ENCODE results near the gene SHROOM3. TPM values are rescaled to one million over a fixed set of nuclear protein-coding genes. Genes with fewer than 3 reads are reported as not detected.

Gene SHROOM3
- total and polyA plus RNA-seq, 2 donors (not counting 1 experiment from before 2014, with no cell fraction given): 0.91 to 1.5 TPM

DNA sequence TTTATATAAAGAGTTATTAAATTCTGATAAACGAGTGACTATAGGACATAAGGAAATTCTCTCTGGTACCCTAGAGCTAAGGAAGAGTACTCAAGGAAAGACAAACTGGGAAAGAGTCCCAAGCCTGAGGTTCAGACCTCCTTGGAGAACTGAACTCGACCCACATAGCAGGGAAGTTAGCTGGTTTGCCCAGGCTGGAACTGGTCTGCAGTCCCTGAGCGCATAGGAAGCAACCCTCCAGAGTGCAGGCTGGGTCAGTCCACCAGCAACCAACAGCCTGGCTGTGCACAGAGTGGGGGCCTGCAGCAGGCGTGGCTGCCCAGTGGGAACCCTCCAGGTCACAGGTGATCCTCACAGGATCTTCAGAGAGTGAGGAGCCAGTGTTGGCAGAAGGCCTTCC lies 348.8 kb downstream of the SHROOM3 start:
- Mint-ChIP-seq H3K9me3 (ENCODE audit: insufficient read depth) (no peaks in the 10 kb centered on the region), H3K4me3 (no peak overlapping the region), H3K4me1 (no peaks in the 10 kb centered on the region), H3K27me3 (peaks cover 13% of the 10 kb centered on the region), H3K27ac (no peak overlapping the region)
- no peak overlapping the region for H3K27ac ChIP-seq (ENCODE audit: low read length in 2 of 2)
- POLR2A ChIA-PET: no interaction called here
- CTCF ChIA-PET: no interaction called here
- no peak overlapping the region for H3K9ac ChIP-seq (ENCODE audit: low read length)
- H2AFZ ChIP-seq (ENCODE audit: insufficient read depth, low read depth, low read length, poor library complexity, severe bottlenecking): no peak overlapping the region
- peaks cover 0 to 3% (median 0%) of the 10 kb centered on the region in 3 donors for H3K9me3 ChIP-seq (ENCODE audit: control extremely low read depth in 1 of 3, control insufficient read depth in 2 of 3, insufficient read depth in 1 of 3, low read length in 2 of 3)
- no peak for ATAC-seq (ENCODE audit: low read depth)
- intact Hi-C loops (cut with micrococcal nuclease): no loop called here
- H3K79me2 ChIP-seq (ENCODE audit: control insufficient read depth, insufficient read depth, low read length): no peaks in the 10 kb centered on the region
- peaks cover 0 to 2% (median 0%) of the 10 kb centered on the region in 4 experiments for H3K27me3 ChIP-seq (replicated peaks in 1 of 4; ENCODE audit: control extremely low read depth in 1 of 4, control insufficient read depth in 3 of 4, insufficient read depth in 4 of 4, low read length in 3 of 4)
- H3K4me1 ChIP-seq (ENCODE audit: control insufficient read depth in 2 of 2, insufficient read depth in 2 of 2, low read length in 2 of 2): no peaks in the 10 kb centered on the region
- TF ChIP-seq, protein P1, sequence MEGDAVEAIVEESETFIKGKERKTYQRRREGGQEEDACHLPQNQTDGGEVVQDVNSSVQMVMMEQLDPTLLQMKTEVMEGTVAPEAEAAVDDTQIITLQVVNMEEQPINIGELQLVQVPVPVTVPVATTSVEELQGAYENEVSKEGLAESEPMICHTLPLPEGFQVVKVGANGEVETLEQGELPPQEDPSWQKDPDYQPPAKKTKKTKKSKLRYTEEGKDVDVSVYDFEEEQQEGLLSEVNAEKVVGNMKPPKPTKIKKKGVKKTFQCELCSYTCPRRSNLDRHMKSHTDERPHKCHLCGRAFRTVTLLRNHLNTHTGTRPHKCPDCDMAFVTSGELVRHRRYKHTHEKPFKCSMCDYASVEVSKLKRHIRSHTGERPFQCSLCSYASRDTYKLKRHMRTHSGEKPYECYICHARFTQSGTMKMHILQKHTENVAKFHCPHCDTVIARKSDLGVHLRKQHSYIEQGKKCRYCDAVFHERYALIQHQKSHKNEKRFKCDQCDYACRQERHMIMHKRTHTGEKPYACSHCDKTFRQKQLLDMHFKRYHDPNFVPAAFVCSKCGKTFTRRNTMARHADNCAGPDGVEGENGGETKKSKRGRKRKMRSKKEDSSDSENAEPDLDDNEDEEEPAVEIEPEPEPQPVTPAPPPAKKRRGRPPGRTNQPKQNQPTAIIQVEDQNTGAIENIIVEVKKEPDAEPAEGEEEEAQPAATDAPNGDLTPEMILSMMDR (IDR thresholded peaks at IDR 0.05): no peak
- TF ChIP-seq EZH2 (IDR thresholded peaks at IDR 0.05; ENCODE audit: borderline replicate concordance, insufficient read depth, low read depth, low read length, poor library complexity, severe bottlenecking): no peak
- no peak overlapping the region for H3K4me3 ChIP-seq (ENCODE audit: control extremely low read depth in 1 of 5, extremely low read depth in 1 of 5, insufficient read depth in 1 of 5, low read depth in 2 of 5, low read length in 4 of 5)
- DNase-seq: no peak
- H3K4me2 ChIP-seq (replicated peaks; ENCODE audit: low read depth, low read length, poor library complexity, severe bottlenecking): no peak overlapping the region
- H4K20me1 ChIP-seq (ENCODE audit: control insufficient read depth, insufficient read depth, low read length, poor library complexity, severe bottlenecking): no peaks in the 10 kb centered on the region
- H3K36me3 ChIP-seq (replicated peaks in 1 of 2; ENCODE audit: control extremely low read depth in 1 of 2, control insufficient read depth in 1 of 2, extremely low read depth in 1 of 2, insufficient read depth in 2 of 2, low read length in 1 of 2): no peaks in the 10 kb centered on the region
- WGBS (ENCODE audit: insufficient coverage): 90% methylated on average over 4 of the region's 4 CpGs

DNA sequence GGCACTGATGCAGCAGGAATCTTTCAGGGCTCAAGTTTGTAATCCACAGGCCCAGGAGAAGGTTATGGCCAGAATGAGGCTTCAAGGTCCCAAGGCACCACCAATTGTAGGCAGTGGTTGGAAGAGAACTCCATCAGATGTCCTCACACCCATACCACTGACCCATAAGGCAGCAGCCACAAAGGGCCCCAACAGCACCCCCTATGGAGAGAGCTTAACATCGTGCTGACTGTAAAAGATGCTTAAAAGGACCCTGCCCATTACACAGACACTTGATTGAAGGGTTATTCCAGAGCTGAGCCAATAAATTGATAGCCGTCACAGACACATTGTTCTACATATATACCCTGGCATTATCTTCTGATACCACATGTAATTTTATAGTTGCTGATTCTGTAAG lies 349.2 kb downstream of the SHROOM3 start:
- peaks cover 0 to 3% (median 0%) of the 10 kb centered on the region in 3 donors for H3K9me3 ChIP-seq (ENCODE audit: control extremely low read depth in 1 of 3, control insufficient read depth in 2 of 3, insufficient read depth in 1 of 3, low read length in 2 of 3)
- no peak overlapping the region for H3K4me2 ChIP-seq (replicated peaks; ENCODE audit: low read depth, low read length, poor library complexity, severe bottlenecking)
- Mint-ChIP-seq H3K9me3 (ENCODE audit: insufficient read depth) (no peaks in the 10 kb centered on the region), H3K4me3 (no peak overlapping the region), H3K27ac (no peak overlapping the region), H3K4me1 (no peaks in the 10 kb centered on the region), H3K27me3 (peaks cover 10% of the 10 kb centered on the region)
- intact Hi-C loops (cut with micrococcal nuclease): no loop called here
- H3K36me3 ChIP-seq (replicated peaks in 1 of 2; ENCODE audit: control extremely low read depth in 1 of 2, control insufficient read depth in 1 of 2, extremely low read depth in 1 of 2, insufficient read depth in 2 of 2, low read length in 1 of 2): no peaks in the 10 kb centered on the region
- H4K20me1 ChIP-seq (ENCODE audit: control insufficient read depth, insufficient read depth, low read length, poor library complexity, severe bottlenecking): no peaks in the 10 kb centered on the region
- no CpG with 5 or more reads among the region's 2 CpGs for WGBS (ENCODE audit: insufficient coverage)
- no peak for DNase-seq
- POLR2A ChIA-PET: no interaction called here
- no peaks in the 10 kb centered on the region for H3K79me2 ChIP-seq (ENCODE audit: control insufficient read depth, insufficient read depth, low read length)
- ATAC-seq (ENCODE audit: low read depth): no peak
- H3K27ac ChIP-seq (ENCODE audit: low read length in 2 of 2): no peak overlapping the region
- H3K27me3 ChIP-seq (replicated peaks in 1 of 4; ENCODE audit: control extremely low read depth in 1 of 4, control insufficient read depth in 3 of 4, insufficient read depth in 4 of 4, low read length in 3 of 4): peaks cover 0 to 2% (median 0%) of the 10 kb centered on the region in 4 experiments
- no peak for TF ChIP-seq EZH2 (IDR thresholded peaks at IDR 0.05; ENCODE audit: borderline replicate concordance, insufficient read depth, low read depth, low read length, poor library complexity, severe bottlenecking)
- no peak overlapping the region for H3K4me3 ChIP-seq (ENCODE audit: control extremely low read depth in 1 of 5, extremely low read depth in 1 of 5, insufficient read depth in 1 of 5, low read depth in 2 of 5, low read length in 4 of 5)
- no peaks in the 10 kb centered on the region for H3K4me1 ChIP-seq (ENCODE audit: control insufficient read depth in 2 of 2, insufficient read depth in 2 of 2, low read length in 2 of 2)
- CTCF ChIA-PET: no interaction called here
- no peak overlapping the region for H2AFZ ChIP-seq (ENCODE audit: insufficient read depth, low read depth, low read length, poor library complexity, severe bottlenecking)
- no peak overlapping the region for H3K9ac ChIP-seq (ENCODE audit: low read length)
